ENCODE measurements around the gene HSPB7. TPM values are rescaled to one million over a fixed set of nuclear protein-coding genes. Genes with fewer than 3 reads are reported as not detected.

The HSPB7 gene
- 3.3 and 5.0 TPM in 2 replicates for total RNA-seq

GRCh38 chr1:16017461-16018303 is at the start of gene HSPB7:
HSPB7 (minus strand) TSS chr1:16018043; CDS start chr1:16017963, 80 bp downstream.

GRCh38 chr1:16043521-16043920 is 25.7 kb upstream of the HSPB7 start, which contains the start of gene CLCNKB:
CLCNKB (plus strand) TSS chr1:16043782; CDS start chr1:16044493, 711 bp downstream.

GRCh38 chr1:16021681-16022080 is 3.8 kb upstream of the HSPB7 start, which contains the start of gene CLCNKA:
CLCNKA (plus strand) TSS chr1:16022036; CDS start chr1:16022620, 584 bp downstream.

GRCh38 chr1:15975805-15976680 is 41.8 kb downstream of the HSPB7 start, which contains the start of gene ZBTB17:
ZBTB17 (minus strand) TSS chr1:15976101; CDS start chr1:15948495, 27,606 bp downstream.

Other genes with a start within 250 kb of the HSPB7 start
- gene UQCRHL, start 210.4 kb downstream of the HSPB7 start, total RNA-seq = 1.2 and 2.0 TPM in 2 replicates
- gene SPEN, start 170.3 kb downstream of the HSPB7 start, total RNA-seq = 13.4 and 19.9 TPM in 2 replicates
- 32.9 and 48.5 TPM in 2 replicates for gene ZBTB17, start 41.9 kb downstream of the HSPB7 start, total RNA-seq
- not detected in 2 replicates for gene SRARP, start 13.8 kb downstream of the HSPB7 start, total RNA-seq
- gene CLCNKA, start 4.0 kb upstream of the HSPB7 start, total RNA-seq = under 0.01 and 0.17 TPM in 2 replicates
- gene CLCNKB, start 25.7 kb upstream of the HSPB7 start, total RNA-seq = under 0.01 TPM in 1 of 2 replicates, not detected in the other
- gene FAM131C, start 55.6 kb upstream of the HSPB7 start, total RNA-seq = 0.15 and 0.50 TPM in 2 replicates
- 4.2 and 10.1 TPM in 2 replicates for gene EPHA2, start 138.0 kb upstream of the HSPB7 start, total RNA-seq
- 3.5 and 6.3 TPM in 2 replicates for gene ARHGEF19, start 194.6 kb upstream of the HSPB7 start, total RNA-seq
- 9.5 and 15.9 TPM in 2 replicates for gene CPLANE2, start 219.1 kb upstream of the HSPB7 start, total RNA-seq